Measurements from ENCODE around the gene TSSK6. TPM values are rescaled to one million over a fixed set of nuclear protein-coding genes. Genes with fewer than 3 reads are reported as not detected.

Gene TSSK6
- polyA plus RNA-seq, 1 donor (not counting 4 experiments of a cell fraction or from before 2014, with no cell fraction given): 0.47 TPM

DNA sequence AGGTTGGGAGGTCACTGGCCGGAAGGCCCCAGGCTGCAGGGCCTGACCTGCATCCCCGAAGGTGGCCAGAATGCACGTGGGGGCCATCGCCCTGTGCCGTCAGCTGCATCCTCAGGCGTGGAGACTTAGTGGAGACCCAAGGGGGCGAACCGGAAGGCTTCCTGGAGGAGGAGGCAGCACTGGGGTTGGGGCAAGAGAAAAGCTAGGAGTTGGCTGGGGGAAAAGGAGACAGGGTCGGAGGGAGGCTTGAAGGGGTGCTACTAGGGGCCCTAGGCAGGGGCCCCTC lies 12.0 kb upstream of the TSSK6 start:
- H3K36me3 ChIP-seq (ENCODE audit: control insufficient read depth in 2 of 2, extremely low read depth in 1 of 2, insufficient read depth in 2 of 2, low read length in 2 of 2): peaks cover 0 to 22% of the 10 kb centered on the region in 2 experiments
- H3K27ac ChIP-seq (ENCODE audit: control insufficient read depth, insufficient read depth, low read length): no peak overlapping the region
- TF ChIP-seq EZH2 (IDR thresholded peaks at IDR 0.05; ENCODE audit: low read length) (no peak), CTCF (optimal IDR thresholded peaks at IDR 0.05 in 1 of 3, IDR thresholded peaks at IDR 0.05 in 1 of 3, conservative IDR thresholded peaks at IDR 0.05 in 1 of 3; ENCODE audit: extremely low read depth in 1 of 3, insufficient read depth in 2 of 3, low read length in 3 of 3) (no peak)
- no peak overlapping the region for H3K4me2 ChIP-seq (ENCODE audit: control insufficient read depth, extremely low read depth, insufficient read depth, low read depth, low read length)
- H3K4me3 ChIP-seq (ENCODE audit: control insufficient read depth in 2 of 3, extremely low read depth in 1 of 3, insufficient read depth in 2 of 3, low read depth in 1 of 3, low read length in 3 of 3): no peak overlapping the region
- dilution Hi-C loops (cut with MboI; ENCODE audit: extremely low pct_ligation_motif_present, low sequenced_read_pairs): no loop called here
- no peak overlapping the region for H3K9ac ChIP-seq (ENCODE audit: control insufficient read depth, extremely low read depth, insufficient read depth, low read length)
- no peak for DNase-seq (ENCODE audit: low read depth, low spot score)
- H3K27me3 ChIP-seq (ENCODE audit: control insufficient read depth, extremely low read depth, insufficient read depth, low read length): no peaks in the 10 kb centered on the region
- H4K20me1 ChIP-seq (ENCODE audit: control insufficient read depth, extremely low read depth, insufficient read depth, low read length): no peaks in the 10 kb centered on the region
- H3K4me1 ChIP-seq (ENCODE audit: control insufficient read depth, extremely low read depth, insufficient read depth, low read length): peaks cover 2% of the 10 kb centered on the region
- H3K9me1 ChIP-seq (ENCODE audit: control insufficient read depth, extremely low read depth, insufficient read depth, low read length): no peaks in the 10 kb centered on the region
- peaks cover 8% of the 10 kb centered on the region for H3K79me2 ChIP-seq (ENCODE audit: control insufficient read depth, insufficient read depth, low read length)
- FAIRE-seq: no peak
- H2AFZ ChIP-seq (ENCODE audit: control insufficient read depth, low read length): no peak overlapping the region
- H3K9me3 ChIP-seq (ENCODE audit: control insufficient read depth, low read depth, low read length): no peaks in the 10 kb centered on the region

DNA sequence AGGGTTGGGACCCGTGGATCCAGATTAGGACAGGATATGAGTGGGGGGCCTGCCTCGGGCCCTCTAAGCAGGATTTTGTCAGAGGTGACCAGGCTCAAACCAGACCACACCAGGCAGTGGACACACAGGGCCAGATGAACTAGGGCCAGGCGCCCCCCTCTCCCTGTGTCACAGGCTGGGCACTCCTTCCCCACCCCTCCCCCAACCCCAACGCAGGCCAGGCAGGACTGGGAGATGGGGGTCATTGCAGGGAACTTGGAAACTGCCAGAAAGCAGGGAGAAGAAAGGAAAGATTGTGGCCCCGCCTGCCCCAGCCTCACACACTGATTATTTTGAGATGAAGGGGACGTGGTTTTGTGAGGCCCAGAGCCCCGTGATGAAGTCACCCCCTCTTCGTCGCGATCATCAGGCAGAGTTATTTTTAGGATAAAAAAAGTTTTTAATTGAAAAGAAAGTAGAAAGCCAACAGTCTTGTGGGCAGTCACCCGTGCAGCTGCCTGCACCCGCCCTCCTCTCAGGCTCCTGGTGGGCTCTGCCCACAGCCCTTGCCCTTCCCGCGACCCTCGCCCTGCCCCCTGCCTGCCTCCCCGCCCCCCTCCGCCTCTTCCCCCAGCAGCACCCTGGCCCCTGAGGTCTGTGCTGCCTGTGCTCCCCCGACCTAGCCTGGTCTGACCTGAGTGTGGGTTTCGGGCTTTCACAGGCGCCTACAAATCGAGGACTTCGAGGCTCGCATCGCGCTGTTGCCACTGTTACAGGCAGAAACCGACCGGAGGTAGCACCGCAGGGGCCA lies 11.4 kb upstream of the TSSK6 start:
- dilution Hi-C loops (cut with MboI; ENCODE audit: extremely low pct_ligation_motif_present, low sequenced_read_pairs): no loop called here
- no peak overlapping the region for H3K27ac ChIP-seq (ENCODE audit: control insufficient read depth, insufficient read depth, low read length)
- DNase-seq (ENCODE audit: low read depth, low spot score): no peak
- H3K9me1 ChIP-seq (ENCODE audit: control insufficient read depth, extremely low read depth, insufficient read depth, low read length): no peaks in the 10 kb centered on the region
- H3K9me3 ChIP-seq (ENCODE audit: control insufficient read depth, low read depth, low read length): no peaks in the 10 kb centered on the region
- TF ChIP-seq EZH2 (IDR thresholded peaks at IDR 0.05; ENCODE audit: low read length) (no peak), CTCF (optimal IDR thresholded peaks at IDR 0.05 in 1 of 3, IDR thresholded peaks at IDR 0.05 in 1 of 3, conservative IDR thresholded peaks at IDR 0.05 in 1 of 3; ENCODE audit: extremely low read depth in 1 of 3, insufficient read depth in 2 of 3, low read length in 3 of 3) (no peak)
- no peaks in the 10 kb centered on the region for H3K4me1 ChIP-seq (ENCODE audit: control insufficient read depth, extremely low read depth, insufficient read depth, low read length)
- no peak overlapping the region for H3K4me2 ChIP-seq (ENCODE audit: control insufficient read depth, extremely low read depth, insufficient read depth, low read depth, low read length)
- H3K36me3 ChIP-seq (ENCODE audit: control insufficient read depth in 2 of 2, extremely low read depth in 1 of 2, insufficient read depth in 2 of 2, low read length in 2 of 2): peaks cover 0 to 22% of the 10 kb centered on the region in 2 experiments
- peaks cover 8% of the 10 kb centered on the region for H3K79me2 ChIP-seq (ENCODE audit: control insufficient read depth, insufficient read depth, low read length)
- no peaks in the 10 kb centered on the region for H4K20me1 ChIP-seq (ENCODE audit: control insufficient read depth, extremely low read depth, insufficient read depth, low read length)
- H3K4me3 ChIP-seq (ENCODE audit: control insufficient read depth in 2 of 3, extremely low read depth in 1 of 3, insufficient read depth in 2 of 3, low read depth in 1 of 3, low read length in 3 of 3): no peak overlapping the region
- no peak overlapping the region for H3K9ac ChIP-seq (ENCODE audit: control insufficient read depth, extremely low read depth, insufficient read depth, low read length)
- no peak for FAIRE-seq
- H3K27me3 ChIP-seq (ENCODE audit: control insufficient read depth, extremely low read depth, insufficient read depth, low read length): no peaks in the 10 kb centered on the region
- no peak overlapping the region for H2AFZ ChIP-seq (ENCODE audit: control insufficient read depth, low read length)
